Activated CD8-positive, alpha-beta memory T cell treated with anti-CD3 and anti-CD28 coated beads, Interleukin-2, amount 50 U/mL, for 48 hours (primary cell): Measurements from ENCODE around the gene TBX21.
"Not testable (repeated sequence)": the region's sequence is repeated elsewhere in the genome, so short reads cannot be mapped to it uniquely, and the experiment has no call there.

Experiments
- DNase-seq: peaks from one replicate; pipeline ENCODE4 v3.0.0-alpha.2; 2020

The TBX21 gene

GRCh38 chr17:47732399-47733046 is 513 bp upstream of the TBX21 start:
- DNase-seq = peak; percentile 65

GRCh38 chr17:47733674-47734410 is 806 bp downstream of the TBX21 start:
- peak; percentile 66 for DNase-seq

GRCh38 chr17:47735139-47735464 is 2.1 kb downstream of the TBX21 start:
- DNase-seq = no peak

GRCh38 chr17:47735536-47736011 is 2.5 kb downstream of the TBX21 start:
- DNase-seq = peak; percentile 59

GRCh38 chr17:47736501-47737495 is 3.8 kb downstream of the TBX21 start:
- DNase-seq = peak; percentile 50

- DNase-seq = no peak
Observed at GRCh38 chr17:47738178-47738577, 5.1 kb downstream of the TBX21 start.

GRCh38 chr17:47739150-47739549 is 6.1 kb downstream of the TBX21 start:
- no peak for DNase-seq

- not testable (repeated sequence) for DNase-seq
Observed at GRCh38 chr17:47739945-47740344, 6.9 kb downstream of the TBX21 start.

GRCh38 chr17:47741109-47741792 is 8.2 kb downstream of the TBX21 start:
- DNase-seq = peak; percentile 53

GRCh38 chr17:47741793-47742145 is 8.7 kb downstream of the TBX21 start:
- no peak for DNase-seq

GRCh38 chr17:47742319-47743181 is 9.5 kb downstream of the TBX21 start:
- peak; percentile 73 for DNase-seq

GRCh38 chr17:47744168-47745036 is 11.4 kb downstream of the TBX21 start:
- DNase-seq = no peak

GRCh38 chr17:47745037-47745380 is 12.0 kb downstream of the TBX21 start:
- peak; percentile 48 for DNase-seq

- no peak for DNase-seq
Observed at GRCh38 chr17:47751471-47751870, 18.4 kb downstream of the TBX21 start.

GRCh38 chr17:47757386-47757785 is 24.4 kb downstream of the TBX21 start:
- no peak for DNase-seq

- DNase-seq = no peak
Observed at GRCh38 chr17:47760409-47761140, 27.5 kb downstream of the TBX21 start.

- no peak for DNase-seq
Observed at GRCh38 chr17:47762728-47763127, 29.7 kb downstream of the TBX21 start.

- no peak for DNase-seq
Observed at GRCh38 chr17:47763913-47764582, 31.0 kb downstream of the TBX21 start.

GRCh38 chr17:47773649-47774048 is 40.6 kb downstream of the TBX21 start:
- DNase-seq = not testable (repeated sequence)

- DNase-seq = no peak
Observed at GRCh38 chr17:47774331-47774730, 41.3 kb downstream of the TBX21 start.
